Measurements from ENCODE around the gene SEMA6A. TPM values are rescaled to one million over a fixed set of nuclear protein-coding genes. Genes with fewer than 3 reads are reported as not detected.

Gene SEMA6A
- total RNA-seq, 2 donors from 2014 or later: 7.4 to 11.4 TPM

DNA sequence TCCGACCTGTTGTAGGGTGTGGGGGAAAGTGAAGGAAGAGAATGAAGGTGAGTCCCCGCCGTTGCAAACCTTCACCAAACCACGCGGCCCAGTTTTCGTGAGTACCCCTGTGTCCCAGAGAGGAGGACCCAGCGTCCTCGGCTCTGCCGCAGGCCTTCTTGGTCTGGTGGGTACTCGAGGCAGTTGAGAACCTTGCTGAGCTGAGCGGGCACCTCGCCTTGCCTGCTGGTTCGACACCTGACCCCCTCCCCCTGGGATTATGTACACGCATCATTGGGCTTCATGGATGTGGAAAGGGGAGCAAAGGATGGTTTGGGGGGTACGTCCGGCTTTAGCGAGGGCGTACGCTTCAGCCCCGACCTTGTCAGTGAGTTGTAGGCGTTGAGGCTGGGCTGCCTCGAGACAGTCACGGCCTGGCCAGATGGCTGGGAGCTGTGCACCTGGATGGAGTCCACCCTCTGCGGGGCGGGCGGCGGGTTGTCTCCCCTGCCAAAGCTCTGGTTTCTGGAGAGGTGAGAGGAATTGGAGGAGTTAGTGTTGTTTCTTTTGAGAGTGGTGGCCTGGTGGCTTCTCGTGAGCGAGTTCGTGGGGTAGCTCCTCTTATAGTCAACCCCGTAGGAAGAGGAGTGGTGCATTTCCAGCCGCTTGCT lies 128.1 kb downstream of the SEMA6A start:
- Histone ChIP-seq H3K4me3 (no peak overlapping the region), H3K36me3 (no peaks in the 10 kb centered on the region), H3K27ac (no peak overlapping the region), H3K4me1 (ENCODE audit: control insufficient read depth in 1 of 2, low read depth in 2 of 2) (no peaks in the 10 kb centered on the region), H3K9me3 (no peaks in the 10 kb centered on the region), H3K27me3 (replicated peaks; ENCODE audit: insufficient read depth) (no peaks in the 10 kb centered on the region)
- DNase-seq (ENCODE audit: low spot score) (no peak), ATAC-seq (ENCODE audit: insufficient number of reproducible peaks, low FRiP score, low read depth) (no peak)
- TF ChIP-seq, protein P1, sequence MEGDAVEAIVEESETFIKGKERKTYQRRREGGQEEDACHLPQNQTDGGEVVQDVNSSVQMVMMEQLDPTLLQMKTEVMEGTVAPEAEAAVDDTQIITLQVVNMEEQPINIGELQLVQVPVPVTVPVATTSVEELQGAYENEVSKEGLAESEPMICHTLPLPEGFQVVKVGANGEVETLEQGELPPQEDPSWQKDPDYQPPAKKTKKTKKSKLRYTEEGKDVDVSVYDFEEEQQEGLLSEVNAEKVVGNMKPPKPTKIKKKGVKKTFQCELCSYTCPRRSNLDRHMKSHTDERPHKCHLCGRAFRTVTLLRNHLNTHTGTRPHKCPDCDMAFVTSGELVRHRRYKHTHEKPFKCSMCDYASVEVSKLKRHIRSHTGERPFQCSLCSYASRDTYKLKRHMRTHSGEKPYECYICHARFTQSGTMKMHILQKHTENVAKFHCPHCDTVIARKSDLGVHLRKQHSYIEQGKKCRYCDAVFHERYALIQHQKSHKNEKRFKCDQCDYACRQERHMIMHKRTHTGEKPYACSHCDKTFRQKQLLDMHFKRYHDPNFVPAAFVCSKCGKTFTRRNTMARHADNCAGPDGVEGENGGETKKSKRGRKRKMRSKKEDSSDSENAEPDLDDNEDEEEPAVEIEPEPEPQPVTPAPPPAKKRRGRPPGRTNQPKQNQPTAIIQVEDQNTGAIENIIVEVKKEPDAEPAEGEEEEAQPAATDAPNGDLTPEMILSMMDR (IDR thresholded peaks at IDR 0.05): no peak

DNA sequence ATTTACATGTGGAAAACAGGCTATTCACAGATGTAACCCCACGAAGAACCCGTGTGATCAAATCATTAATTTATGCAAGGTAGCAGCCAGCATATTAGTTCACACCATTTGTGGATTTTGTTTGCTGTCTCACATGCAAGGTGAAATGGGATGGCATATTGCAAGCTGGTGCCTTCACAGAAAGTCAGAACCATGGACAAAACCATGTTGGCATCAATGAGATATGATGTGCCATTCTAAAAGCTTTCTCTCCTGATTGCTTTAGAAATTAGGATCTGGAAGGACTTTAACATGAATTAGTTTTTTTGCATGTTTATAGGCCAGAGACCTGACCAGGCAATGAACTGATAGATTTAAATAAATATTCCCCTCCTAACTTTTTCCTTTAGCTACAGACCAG lies 129.3 kb downstream of the SEMA6A start:
- Histone ChIP-seq H3K4me3 (no peak overlapping the region), H3K9me3 (no peaks in the 10 kb centered on the region), H3K27me3 (replicated peaks; ENCODE audit: insufficient read depth) (no peaks in the 10 kb centered on the region), H3K36me3 (no peaks in the 10 kb centered on the region), H3K27ac (no peak overlapping the region), H3K4me1 (ENCODE audit: control insufficient read depth in 1 of 2, low read depth in 2 of 2) (no peaks in the 10 kb centered on the region)
- TF ChIP-seq, protein P1 (IDR thresholded peaks at IDR 0.05): no peak
- ATAC-seq (ENCODE audit: insufficient number of reproducible peaks, low FRiP score, low read depth): no peak
- DNase-seq (ENCODE audit: low spot score): no peak

DNA sequence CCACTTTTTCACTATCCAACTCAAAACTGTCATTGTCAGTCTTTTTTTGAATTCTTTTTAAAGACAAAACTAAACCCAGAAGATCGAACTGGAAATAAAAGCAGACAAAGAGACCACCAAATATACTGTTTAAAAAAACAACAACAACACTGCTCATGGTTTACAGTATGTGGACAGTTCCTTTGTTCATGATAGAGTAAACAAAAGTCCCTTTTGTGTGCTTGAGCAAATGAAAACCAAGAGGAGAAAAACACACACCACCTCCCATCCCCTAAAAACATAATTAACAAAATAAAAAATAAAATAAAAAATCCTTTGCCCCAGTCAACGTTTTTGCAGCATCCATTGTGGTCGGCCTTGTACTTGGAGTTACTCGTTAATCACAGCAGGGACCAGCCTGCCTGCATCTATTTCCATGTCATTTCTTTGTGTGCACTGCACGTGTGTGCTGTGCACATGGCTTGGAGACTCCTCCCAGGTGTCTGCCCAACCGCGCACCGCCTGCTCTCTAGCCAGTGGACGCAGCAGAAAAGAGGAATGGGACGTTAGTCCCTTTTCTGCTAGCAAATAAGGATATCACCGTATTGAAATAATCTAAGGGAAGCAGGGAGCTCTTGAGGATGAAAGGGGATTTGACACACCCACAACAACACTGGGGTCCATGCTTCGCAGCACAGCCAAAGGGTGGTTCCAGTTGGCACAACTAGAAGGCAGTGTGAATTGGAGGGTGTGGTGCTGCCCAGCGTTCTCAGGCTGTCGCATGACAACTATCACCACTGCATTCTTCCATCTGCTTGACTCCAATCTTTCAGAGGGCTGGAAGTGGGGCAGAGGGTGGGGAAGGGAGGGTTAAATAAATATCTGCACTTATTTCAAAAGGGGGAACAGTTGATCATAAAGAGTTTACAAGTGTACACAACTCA lies 130.0 kb downstream of the SEMA6A start:
- DNase-seq (ENCODE audit: low spot score) (no peak), ATAC-seq (ENCODE audit: insufficient number of reproducible peaks, low FRiP score, low read depth) (no peak)
- Histone ChIP-seq H3K4me3 (no peak overlapping the region), H3K9me3 (no peaks in the 10 kb centered on the region), H3K36me3 (no peaks in the 10 kb centered on the region), H3K27me3 (replicated peaks; ENCODE audit: insufficient read depth) (no peaks in the 10 kb centered on the region), H3K4me1 (ENCODE audit: control insufficient read depth in 1 of 2, low read depth in 2 of 2) (no peaks in the 10 kb centered on the region), H3K27ac (no peak overlapping the region)
- TF ChIP-seq, protein P1 (IDR thresholded peaks at IDR 0.05): no peak

DNA sequence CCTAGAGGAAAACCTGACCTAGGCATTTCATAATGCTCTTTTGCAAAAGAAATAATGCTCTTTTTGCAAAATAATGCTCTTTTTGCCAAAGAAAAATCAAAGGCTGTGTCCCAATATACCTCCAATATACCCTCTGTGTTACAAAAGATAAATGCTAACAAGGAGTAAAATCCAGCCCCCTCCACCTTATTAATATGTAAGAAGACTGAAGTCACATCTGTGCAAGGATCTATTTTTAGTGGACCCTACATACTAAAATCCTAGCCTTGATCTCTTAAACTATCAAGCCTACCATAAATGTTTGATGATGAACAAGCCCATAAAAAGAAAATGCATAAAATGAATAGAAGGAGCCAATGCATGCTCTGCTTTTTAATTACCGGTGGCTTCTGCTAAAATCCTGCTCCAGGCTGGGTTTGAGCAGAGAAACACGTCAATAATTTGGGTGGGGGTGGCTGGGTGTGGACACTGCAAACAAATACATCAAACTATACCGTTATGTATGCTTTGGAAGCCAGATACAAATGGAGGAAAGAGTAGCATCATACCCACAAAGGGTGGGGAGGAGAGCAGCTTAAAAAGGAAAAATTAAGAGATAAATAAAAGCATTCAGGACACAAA lies 131.6 kb downstream of the SEMA6A start:
- H3K36me3 ChIP-seq: no peaks in the 10 kb centered on the region
- H3K27ac ChIP-seq: no peak overlapping the region
- DNase-seq (ENCODE audit: low spot score) (no peak), ATAC-seq (ENCODE audit: insufficient number of reproducible peaks, low FRiP score, low read depth) (no peak)
- TF ChIP-seq, protein P1 (IDR thresholded peaks at IDR 0.05): no peak
- H3K27me3 ChIP-seq (replicated peaks; ENCODE audit: insufficient read depth): no peaks in the 10 kb centered on the region
- no peaks in the 10 kb centered on the region for H3K9me3 ChIP-seq
- H3K4me1 ChIP-seq (ENCODE audit: control insufficient read depth in 1 of 2, low read depth in 2 of 2): no peaks in the 10 kb centered on the region
- no peak overlapping the region for H3K4me3 ChIP-seq

DNA sequence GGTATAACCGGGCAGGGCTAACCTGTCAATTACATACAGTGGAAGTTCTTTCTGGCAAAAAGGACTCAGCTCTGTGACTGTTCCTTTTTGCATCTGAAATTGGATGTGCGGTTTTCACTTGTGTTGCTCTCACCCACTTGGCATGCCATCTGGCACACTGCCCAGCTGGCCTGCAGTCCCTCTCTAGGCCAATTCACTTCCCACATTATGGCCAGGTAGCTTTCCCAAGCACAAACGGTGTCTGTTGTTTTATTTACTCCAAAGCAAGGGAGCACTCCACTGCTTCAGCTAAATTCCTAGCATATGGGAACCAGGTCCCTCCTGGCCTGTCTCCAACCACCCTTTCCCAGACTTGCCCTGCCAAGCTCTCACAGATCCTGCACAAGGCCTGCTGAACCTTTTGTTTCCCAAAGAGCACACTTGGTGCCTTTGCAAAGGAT lies 132.5 kb downstream of the SEMA6A start:
- Histone ChIP-seq H3K9me3 (no peaks in the 10 kb centered on the region), H3K4me3 (no peak overlapping the region), H3K27me3 (replicated peaks; ENCODE audit: insufficient read depth) (no peaks in the 10 kb centered on the region), H3K27ac (no peak overlapping the region), H3K4me1 (ENCODE audit: control insufficient read depth in 1 of 2, low read depth in 2 of 2) (no peaks in the 10 kb centered on the region), H3K36me3 (no peaks in the 10 kb centered on the region)
- DNase-seq (ENCODE audit: low spot score): no peak
- ATAC-seq (ENCODE audit: insufficient number of reproducible peaks, low FRiP score, low read depth): no peak
- TF ChIP-seq, protein P1 (IDR thresholded peaks at IDR 0.05): no peak
